H1 (cell line): Measurements from ENCODE around the gene OTUD3.

Experiments used
- CTCF ChIP-seq, 3 experiments: IDR thresholded peaks; 1 replicate in 2 of 3; 2 replicates in 1 of 3; pipeline versions ENCODE4 v1.5.1 to v1.6.1; 2011; ENCODE audit warnings: low read length in 3 of 3, mild to moderate bottlenecking in 3 of 3, inconsistent platforms in 2 of 3, low read depth in 1 of 3, moderate library complexity in 1 of 3; ENCODE audit not compliant: insufficient read depth in 1 of 3; ENCODE audit errors: control extremely low read depth in 1 of 3
- EP300 ChIP-seq, 2 experiments: IDR thresholded peaks; 1 replicate in 1 of 2; 2 replicates in 1 of 2; pipeline ENCODE4 v1.6.1; 2011 to 2012; ENCODE audit warnings: low read depth in 2 of 2, low read length in 2 of 2, mild to moderate bottlenecking in 2 of 2, borderline replicate concordance in 1 of 2, inconsistent platforms in 1 of 2, moderate library complexity in 1 of 2
- FOSL1 ChIP-seq: IDR thresholded peaks from 2 replicates; pipeline ENCODE4 v1.6.1; 2011; ENCODE audit warnings: mild to moderate bottlenecking, low read depth, low read length, moderate library complexity; ENCODE audit not compliant: insufficient read depth
- NRF1 ChIP-seq: IDR thresholded peaks from 2 replicates; pipeline ENCODE4 v1.6.1; 2011; ENCODE audit warnings: mild to moderate bottlenecking, low read depth, low read length, improper control_type of control experiment
- POLR2A ChIP-seq, 2 experiments: IDR thresholded peaks; 1 replicate in 1 of 2; 2 replicates in 1 of 2; pipeline ENCODE4 v1.6.1; 2011; ENCODE audit warnings: low read depth in 2 of 2, low read length in 2 of 2, mild to moderate bottlenecking in 2 of 2; ENCODE audit errors: control extremely low read depth in 1 of 2
- SIN3A ChIP-seq, 2 experiments: IDR thresholded peaks in 1 of 2; conservative IDR thresholded peaks in 1 of 2; 2 replicates each; pipeline ENCODE4 v1.6.1; 2011 to 2012; ENCODE audit warnings: low read length in 2 of 2, improper control_type of control experiment in 1 of 2, low read depth in 1 of 2, mild to moderate bottlenecking in 1 of 2
- TBP ChIP-seq: IDR thresholded peaks from 2 replicates; pipeline ENCODE4 v1.6.1; 2011; ENCODE audit warnings: low read depth, low read length, improper control_type of control experiment
- USF2 ChIP-seq: IDR thresholded peaks from 2 replicates; pipeline ENCODE4 v1.6.1; 2011; ENCODE audit warnings: low read length, improper control_type of control experiment

GRCh38 chr1:19910650-19911049 is 28.5 kb downstream of the OTUD3 start:
- TF ChIP-seq POLR2A (IDR thresholded peaks at IDR 0.05; ENCODE audit: control extremely low read depth in 1 of 2, low read depth in 2 of 2, low read length in 2 of 2): no peak
- no peak for TF ChIP-seq CTCF (IDR thresholded peaks at IDR 0.05; ENCODE audit: control extremely low read depth in 1 of 3, insufficient read depth in 1 of 3, low read depth in 1 of 3, low read length in 3 of 3)
- TF ChIP-seq SIN3A (conservative IDR thresholded peaks at IDR 0.05 in 1 of 2, IDR thresholded peaks at IDR 0.05 in 1 of 2; ENCODE audit: low read depth in 1 of 2, low read length in 2 of 2): no peak
- TF ChIP-seq FOSL1: no peak
- no peak for TF ChIP-seq TBP
- no peak for TF ChIP-seq EP300 (IDR thresholded peaks at IDR 0.05; ENCODE audit: borderline replicate concordance in 1 of 2, low read depth in 2 of 2, low read length in 2 of 2)
- TF ChIP-seq NRF1: no peak
- TF ChIP-seq USF2: no peak
